Sigmoid colon (tissue), 4 donors: ENCODE results near the gene XRRA1.

Source experiments
- CTCF ChIP-seq, 4 experiments: fragments of 450-650 bp in 3 of 4; fragments of 200-600 bp in 1 of 4; IDR thresholded peaks; one replicate each; pipeline ENCODE4 v1.5.1; 2016 to 2019; ENCODE audit warnings: antibody characterized with exemption in 4 of 4, mild to moderate bottlenecking in 3 of 4, moderate library complexity in 2 of 4
- EP300 ChIP-seq, 4 donors: sonication (generic); formaldehyde crosslinking; IDR thresholded peaks; one replicate each; pipeline ENCODE4 v1.6.1; 2017; ENCODE audit warnings: antibody characterized with exemption in 4 of 4
- POLR2AphosphoS5 ChIP-seq, 4 donors: sonication (generic); formaldehyde crosslinking; IDR thresholded peaks; one replicate each; pipeline ENCODE4 v1.6.1; 2017; ENCODE audit warnings: antibody characterized with exemption in 4 of 4

GRCh38 chr11:74870485-74870884, 78.4 kb downstream of the XRRA1 start:
- no peak for TF ChIP-seq CTCF (IDR thresholded peaks at IDR 0.05)
- TF ChIP-seq EP300 (IDR thresholded peaks at IDR 0.05): no peak
- TF ChIP-seq POLR2AphosphoS5 (IDR thresholded peaks at IDR 0.05): no peak
